Skeletal muscle satellite cell (primary cell): Measurements from ENCODE around the gene TMEM238.
A peak's percentile ranks its signal among the peaks of the same experiment; 100 is the strongest.

Source experiments
- H3K27me3 ChIP-seq: 2 replicates; pipeline ENCODE4 v1.7.0; 2013; ENCODE audit warnings: low read length; ENCODE audit not compliant: control insufficient read depth, insufficient read depth
- H3K36me3 ChIP-seq: 2 replicates; pipeline ENCODE4 v1.7.0; 2013; ENCODE audit warnings: mild to moderate bottlenecking, control low read depth, low read length; ENCODE audit not compliant: insufficient read depth
- H3K4me1 ChIP-seq: 2 replicates; pipeline ENCODE4 v1.7.0; 2013; ENCODE audit warnings: low read length; ENCODE audit not compliant: control insufficient read depth, insufficient read depth
- H3K4me2 ChIP-seq: 2 replicates; pipeline ENCODE4 v1.7.0; 2013; ENCODE audit warnings: mild to moderate bottlenecking, low read length
- H3K4me3 ChIP-seq: 2 replicates; pipeline ENCODE4 v1.7.0; 2013; ENCODE audit warnings: low read length
- H3K9ac ChIP-seq: 2 replicates; pipeline ENCODE4 v1.7.0; 2013; ENCODE audit warnings: mild to moderate bottlenecking, low read depth, low read length, moderate library complexity
- H3K9me3 ChIP-seq: replicated peaks from 2 replicates; pipeline ENCODE4 v1.7.0; 2013; ENCODE audit warnings: mild to moderate bottlenecking, control low read depth, low read length

TMEM238 gene

DNA sequence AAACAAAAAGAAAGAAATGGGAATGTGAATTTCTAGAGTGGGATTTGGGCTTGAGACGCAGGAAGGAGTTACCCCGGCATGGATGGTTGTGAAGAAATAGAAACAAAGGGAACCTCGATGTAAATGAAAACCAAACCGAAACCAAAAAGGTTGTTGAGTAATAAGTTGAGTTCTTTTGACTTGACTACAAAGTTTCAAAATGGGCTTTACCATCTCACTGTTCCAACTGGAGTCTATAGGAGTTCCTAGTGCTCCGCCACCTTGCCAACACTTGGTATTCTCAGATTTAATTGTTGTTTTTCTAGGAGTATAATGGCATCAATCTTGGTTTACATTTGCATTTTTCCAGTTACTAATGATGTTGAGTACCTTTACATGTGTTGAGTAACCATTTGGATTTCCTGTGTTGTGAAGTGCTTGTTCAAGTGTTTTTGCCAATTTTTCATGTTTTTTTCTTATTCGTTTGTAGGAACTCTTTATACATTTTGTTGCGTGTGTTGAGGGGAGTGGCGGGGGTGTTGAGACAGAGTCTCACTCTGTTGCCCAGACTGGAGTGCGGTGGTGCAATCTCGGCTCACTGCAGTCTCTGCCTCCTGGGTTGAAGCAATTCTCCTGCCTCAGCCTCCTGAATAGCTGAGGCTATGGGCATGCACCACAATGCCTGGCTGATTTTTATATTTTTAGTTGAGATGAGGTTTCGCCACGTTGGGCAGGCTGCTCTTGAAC lies 14.3 kb upstream of the TMEM238 start:
- Histone ChIP-seq H3K27me3 (no peaks in the 10 kb centered on the region), H3K9me3 (no peaks in the 10 kb centered on the region), H3K36me3 (peaks cover 28% of the 10 kb centered on the region), H3K4me3 (no peak overlapping the region), H3K9ac (no peak overlapping the region), H3K4me1 (no peaks in the 10 kb centered on the region), H3K4me2 (no peak overlapping the region)

DNA sequence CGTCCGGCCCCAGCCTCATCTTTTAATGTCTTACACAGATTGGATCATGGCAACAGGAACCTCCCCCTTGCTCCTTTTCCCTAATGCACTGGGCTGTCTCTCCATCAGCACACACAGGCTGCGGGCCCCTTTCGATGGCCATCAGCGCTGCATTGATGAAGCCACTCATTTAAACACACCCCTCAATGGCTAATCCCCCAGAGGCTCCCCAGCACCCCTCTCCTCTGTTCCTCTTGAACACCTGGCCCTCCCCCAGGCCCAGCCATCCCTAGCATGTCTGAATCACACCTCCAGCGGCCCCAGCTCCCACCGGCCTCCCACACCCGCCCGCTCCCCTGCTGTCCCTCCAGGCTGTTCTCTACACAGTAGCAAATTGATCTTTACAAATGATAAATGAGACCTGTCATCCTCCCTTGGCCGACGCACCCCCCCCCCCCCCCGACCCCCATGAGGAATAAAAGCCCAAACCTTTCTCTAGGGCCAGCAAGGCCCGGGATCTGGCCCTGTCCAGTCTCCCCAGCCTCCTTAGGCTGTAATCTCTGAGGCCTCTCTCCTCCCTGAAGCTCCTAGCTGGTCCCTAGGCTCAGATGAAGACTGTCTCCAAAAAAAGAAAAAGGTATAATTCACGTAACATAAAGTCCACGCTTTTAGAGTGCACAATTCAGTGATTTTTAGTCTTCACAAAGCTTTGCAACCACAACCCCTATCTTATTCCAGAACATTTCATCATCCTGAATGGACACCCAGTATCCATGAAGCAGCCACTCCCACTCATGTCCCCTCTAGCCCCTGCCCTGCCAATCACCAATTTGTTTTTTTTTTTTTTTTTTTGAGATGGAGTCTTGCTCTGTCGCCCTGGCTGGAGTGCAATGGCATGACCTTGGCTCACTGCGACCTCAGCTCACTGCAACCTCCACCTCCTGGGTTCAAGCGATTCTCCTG lies 9.0 kb upstream of the TMEM238 start:
- Histone ChIP-seq H3K27me3 (no peaks in the 10 kb centered on the region), H3K4me3 (no peak overlapping the region), H3K36me3 (peaks cover 41% of the 10 kb centered on the region), H3K4me1 (peaks cover 12% of the 10 kb centered on the region), H3K9me3 (no peaks in the 10 kb centered on the region), H3K4me2 (no peak overlapping the region), H3K9ac (no peak overlapping the region)

DNA sequence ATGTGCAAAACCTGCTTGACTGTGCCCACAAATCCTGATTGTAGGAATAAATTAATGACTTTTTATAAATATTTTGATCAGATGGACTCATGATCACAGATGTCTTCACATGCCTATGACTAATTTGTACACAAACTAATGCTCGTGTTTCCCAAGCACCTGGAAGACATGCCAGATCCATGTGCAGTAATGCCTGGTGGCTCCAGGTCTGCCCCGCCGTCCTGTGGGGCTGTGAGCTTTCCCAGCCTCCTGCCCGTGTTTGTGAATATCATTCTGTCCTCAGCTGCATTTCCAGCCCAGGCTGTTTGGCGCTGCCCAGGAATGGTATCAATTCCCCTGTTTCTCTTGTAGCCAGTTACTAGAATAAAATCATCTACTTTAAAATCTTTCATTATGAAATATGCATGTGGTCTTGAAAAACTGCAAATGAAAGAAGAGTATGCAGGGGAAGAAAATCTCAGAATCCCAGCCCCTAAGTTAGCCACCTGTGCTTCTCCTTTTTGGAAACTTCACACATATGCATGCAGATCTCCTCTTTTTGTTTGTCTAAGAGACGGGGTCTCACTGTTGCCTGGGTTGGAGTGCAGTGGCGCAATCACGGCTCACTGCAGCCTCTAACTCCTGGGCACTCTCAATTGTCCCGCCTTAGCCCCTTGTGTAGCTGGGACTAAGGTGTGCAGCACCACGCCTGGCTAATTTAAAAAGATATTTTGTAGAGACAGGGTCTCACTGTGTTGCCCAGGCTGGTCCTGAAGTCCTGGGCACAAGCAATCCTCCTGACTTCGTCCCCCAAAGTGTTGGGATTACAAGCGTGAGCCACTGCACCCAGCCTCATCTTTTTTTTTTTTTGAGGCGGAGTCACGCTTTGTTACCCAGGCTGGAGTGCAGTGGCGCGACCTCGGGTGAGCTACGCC lies 7.9 kb upstream of the TMEM238 start:
- peaks cover 23% of the 10 kb centered on the region for H3K4me1 ChIP-seq
- no peaks in the 10 kb centered on the region for H3K27me3 ChIP-seq
- H3K9me3 ChIP-seq = no peaks in the 10 kb centered on the region
- H3K36me3 ChIP-seq = peaks cover 52% of the 10 kb centered on the region
- H3K9ac ChIP-seq = no peak overlapping the region
- no peak overlapping the region for H3K4me2 ChIP-seq
- H3K4me3 ChIP-seq = no peak overlapping the region

DNA sequence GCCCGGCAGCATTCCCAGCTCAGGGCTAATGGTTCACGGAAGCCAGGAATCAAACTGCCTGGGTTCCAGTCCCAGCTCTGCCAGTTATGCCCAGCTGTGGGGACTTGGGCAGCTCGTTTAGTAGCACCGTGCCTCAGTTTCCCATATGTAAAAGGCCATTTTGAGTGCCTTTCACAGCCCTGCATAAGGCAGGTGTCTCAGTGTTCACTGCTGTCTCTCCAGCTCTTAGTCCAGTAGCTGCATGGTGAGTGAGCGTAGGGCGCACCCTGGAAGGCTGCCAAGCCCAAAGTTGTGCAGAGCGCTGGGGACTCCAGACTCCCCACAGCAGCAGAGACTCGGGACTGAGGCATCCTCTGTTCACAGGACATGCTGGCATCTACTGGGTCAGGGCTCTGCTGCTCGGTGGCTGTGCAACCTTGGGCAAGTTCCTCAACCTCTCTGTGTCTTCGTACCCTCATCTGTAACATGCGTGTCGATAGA lies 7.1 kb upstream of the TMEM238 start:
- Histone ChIP-seq H3K27me3 (no peaks in the 10 kb centered on the region), H3K9ac (no peak overlapping the region), H3K9me3 (no peaks in the 10 kb centered on the region), H3K36me3 (peaks cover 59% of the 10 kb centered on the region), H3K4me1 (peaks cover 25% of the 10 kb centered on the region), H3K4me2 (no peak overlapping the region), H3K4me3 (no peak overlapping the region)

DNA sequence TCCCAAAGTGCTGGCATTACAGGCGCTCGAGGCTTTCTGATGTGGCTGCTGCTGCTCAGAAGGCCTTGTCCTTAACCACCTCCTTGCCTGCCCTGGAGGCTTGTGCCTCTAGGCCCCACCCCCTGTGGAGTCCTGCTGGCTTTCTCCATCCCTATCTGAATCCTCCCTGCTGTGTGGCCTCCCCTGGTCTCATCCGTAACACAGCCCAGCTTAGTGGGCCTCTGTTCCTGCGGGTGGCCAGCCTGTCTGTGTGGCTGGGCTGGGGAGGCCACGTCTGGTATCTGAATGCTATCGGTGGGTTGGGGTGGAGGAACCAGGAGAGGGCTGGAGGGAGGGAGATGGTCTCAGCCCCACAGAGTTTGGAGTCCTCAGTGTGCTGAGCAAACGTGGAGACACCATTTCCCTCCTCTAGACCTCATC lies 6.4 kb upstream of the TMEM238 start:
- Histone ChIP-seq H3K4me1 (peaks cover 25% of the 10 kb centered on the region), H3K9me3 (no peaks in the 10 kb centered on the region), H3K4me3 (no peak overlapping the region), H3K4me2 (no peak overlapping the region), H3K27me3 (no peaks in the 10 kb centered on the region), H3K36me3 (peaks cover 61% of the 10 kb centered on the region), H3K9ac (no peak overlapping the region)

DNA sequence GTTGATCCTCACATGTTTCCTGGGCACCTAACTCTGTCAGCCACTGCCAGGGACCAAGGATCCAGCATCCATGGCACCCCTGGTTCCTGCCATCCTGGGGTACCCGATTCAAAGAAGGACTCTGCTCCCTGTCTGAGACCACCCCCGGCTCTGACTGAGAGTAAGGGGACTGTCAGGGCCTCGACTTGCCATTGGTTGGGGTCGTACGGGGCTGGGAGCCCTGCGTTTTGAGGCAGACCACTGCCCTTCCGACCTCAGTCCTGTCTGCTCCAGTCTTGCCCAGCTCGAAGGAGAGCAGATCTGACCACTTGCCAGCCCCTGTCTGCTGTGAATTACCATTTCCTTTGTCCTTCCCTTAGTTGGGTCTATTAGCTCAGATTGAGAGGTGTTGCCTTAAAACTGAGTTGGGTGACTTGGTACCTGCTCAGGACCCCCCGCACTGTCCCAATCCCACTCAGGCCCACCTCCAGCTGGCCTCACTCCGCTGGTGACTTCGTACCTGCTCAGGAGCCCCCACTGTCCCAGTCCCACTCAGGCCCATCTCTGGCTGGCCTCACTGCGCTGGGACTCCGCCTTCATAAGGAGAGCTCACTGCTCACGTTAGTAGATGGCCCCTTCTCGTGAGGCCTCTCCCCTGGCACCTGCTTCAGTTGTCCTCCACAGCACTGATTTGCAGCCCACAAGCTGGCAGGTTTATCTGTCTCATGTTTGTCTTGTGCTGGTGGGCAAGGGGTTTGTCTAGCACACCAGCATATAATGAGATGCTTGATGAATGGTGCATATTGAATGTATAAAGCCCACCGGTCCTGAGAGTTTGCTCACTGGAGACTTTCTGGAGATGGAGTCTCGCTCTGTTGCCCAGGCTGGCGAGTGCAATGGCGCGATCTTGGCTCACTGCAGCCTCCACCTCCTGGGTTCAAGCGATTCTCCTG lies 5.6 kb upstream of the TMEM238 start:
- Histone ChIP-seq H3K4me3 (peak overlapping the region; percentile 27), H3K9me3 (no peaks in the 10 kb centered on the region), H3K4me2 (peak overlapping the region; percentile 96), H3K36me3 (peaks cover 61% of the 10 kb centered on the region), H3K4me1 (peaks cover 30% of the 10 kb centered on the region), H3K27me3 (no peaks in the 10 kb centered on the region), H3K9ac (peak overlapping the region; percentile 99)

DNA sequence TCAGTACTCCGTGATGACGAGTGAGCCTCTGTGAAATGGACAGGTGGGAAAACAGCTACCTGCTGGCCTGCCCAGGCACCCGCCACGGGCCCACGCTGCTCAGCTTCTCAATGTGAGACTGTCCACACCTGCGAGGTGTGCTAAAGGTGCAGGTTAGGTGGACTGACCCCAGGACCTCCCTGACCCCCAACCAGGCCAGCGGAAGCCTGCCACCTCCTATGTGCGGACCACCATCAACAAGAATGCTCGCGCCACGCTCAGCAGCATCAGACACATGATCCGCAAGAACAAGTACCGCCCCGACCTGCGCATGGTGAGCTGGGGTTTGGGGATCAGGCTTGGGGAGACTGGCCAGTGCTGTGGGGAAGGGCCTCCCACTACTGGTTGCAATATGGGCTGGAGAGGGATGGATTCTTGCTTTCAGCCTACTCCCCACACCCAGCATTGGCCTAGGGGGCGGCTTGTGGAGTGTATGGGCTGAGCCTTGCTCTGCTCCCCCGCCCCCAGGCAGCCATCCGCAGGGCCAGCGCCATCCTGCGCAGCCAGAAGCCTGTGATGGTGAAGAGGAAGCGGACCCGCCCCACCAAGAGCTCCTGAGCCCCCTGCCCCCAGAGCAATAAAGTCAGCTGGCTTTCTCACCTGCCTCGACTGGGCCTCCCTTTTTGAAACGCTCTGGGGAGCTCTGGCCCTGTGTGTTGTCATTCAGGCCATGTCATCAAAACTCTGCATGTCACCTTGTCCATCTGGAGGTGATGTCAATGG lies 3.8 kb upstream of the TMEM238 start:
- peaks cover 61% of the 10 kb centered on the region for H3K36me3 ChIP-seq
- peak overlapping the region; percentile 97 for H3K4me3 ChIP-seq
- peak overlapping the region; percentile 96 for H3K4me2 ChIP-seq
- H3K4me1 ChIP-seq = peaks cover 41% of the 10 kb centered on the region
- H3K9me3 ChIP-seq = no peaks in the 10 kb centered on the region
- no peaks in the 10 kb centered on the region for H3K27me3 ChIP-seq
- peak overlapping the region; percentile 99 for H3K9ac ChIP-seq

DNA sequence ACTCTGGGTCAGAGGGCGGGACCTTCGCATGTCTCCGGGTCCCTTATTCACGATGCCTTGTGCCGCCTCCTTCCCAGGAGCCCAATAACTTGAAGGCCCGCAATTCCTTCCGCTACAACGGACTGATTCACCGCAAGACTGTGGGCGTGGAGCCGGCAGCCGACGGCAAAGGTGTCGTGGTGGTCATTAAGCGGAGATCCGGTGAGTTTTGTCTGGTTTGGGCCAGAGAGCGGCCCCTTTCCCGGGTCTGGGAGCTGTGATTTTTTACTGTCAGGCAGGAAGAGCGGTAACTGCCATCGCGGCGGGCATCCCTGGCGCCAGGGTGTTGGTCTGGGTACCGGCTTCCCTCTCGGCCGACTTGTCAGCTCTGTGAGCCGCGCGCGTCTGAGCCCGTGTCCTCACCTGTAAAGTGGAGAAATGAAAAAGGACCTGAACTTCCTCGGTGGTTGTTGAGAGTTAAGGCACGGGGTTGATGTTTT lies 2.4 kb upstream of the TMEM238 start:
- Histone ChIP-seq H3K9ac (peak overlapping the region; percentile 99), H3K4me3 (peak overlapping the region; percentile 97), H3K27me3 (no peaks in the 10 kb centered on the region), H3K4me1 (peaks cover 41% of the 10 kb centered on the region), H3K9me3 (no peaks in the 10 kb centered on the region), H3K36me3 (peaks cover 55% of the 10 kb centered on the region), H3K4me2 (peak overlapping the region; percentile 96)

DNA sequence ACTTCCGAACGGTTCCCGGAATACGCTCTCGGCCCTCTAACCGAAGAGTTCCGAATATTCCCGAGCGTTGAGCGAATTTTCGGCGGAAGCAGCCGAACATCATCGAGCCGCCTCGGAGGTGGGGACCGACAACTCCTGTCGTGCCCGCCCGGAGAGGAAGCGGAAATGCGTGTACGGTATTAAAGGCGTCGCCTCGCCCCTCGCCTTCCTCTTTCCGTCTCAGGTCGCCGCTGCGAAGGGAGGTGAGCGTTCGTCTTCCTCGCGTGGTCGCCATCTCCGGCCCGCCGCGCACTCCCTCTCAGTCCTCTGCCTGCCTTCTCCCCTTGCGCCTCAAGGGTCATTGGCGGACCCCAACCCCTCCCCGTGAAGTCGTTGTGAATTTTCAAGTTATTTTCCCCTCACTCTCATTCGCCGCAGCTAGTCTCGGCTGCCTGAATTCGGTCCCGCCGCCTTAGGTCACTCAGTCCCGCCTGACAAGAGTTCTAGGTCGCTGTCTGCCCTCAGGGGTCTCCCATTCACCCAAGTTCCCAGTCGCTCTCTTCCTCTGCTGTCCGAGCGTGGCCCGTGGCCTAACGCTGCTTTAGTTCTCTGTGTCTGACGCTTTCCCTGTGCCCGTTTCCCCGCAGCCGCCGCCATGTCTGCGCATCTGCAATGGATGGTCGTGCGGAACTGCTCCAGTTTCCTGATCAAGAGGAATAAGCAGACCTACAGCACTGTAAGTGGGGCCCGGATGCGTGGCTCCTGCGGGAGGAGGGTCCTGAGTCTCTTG lies 1.8 kb upstream of the TMEM238 start, which contains the start of gene RPL28:
Gene RPL28 (plus strand): TSS at position 209 of the 769 bp plus-strand sequence. CDS start 426 bp downstream, at position 635.
- Histone ChIP-seq H3K4me2 (peak within 1 kb of the TSS; percentile 96), H3K9me3 (no peaks in the 10 kb centered on the region), H3K9ac (peak within 1 kb of the TSS; percentile 99), H3K4me1 (peaks cover 41% of the 10 kb centered on the region), H3K4me3 (peak within 1 kb of the TSS; percentile 97), H3K27me3 (no peaks in the 10 kb centered on the region), H3K36me3 (peaks cover 49% of the 10 kb centered on the region)
